CD4-positive, alpha-beta T cell (primary cell): ENCODE measurements around the gene NSL1. TPM values are rescaled to one million over a fixed set of nuclear protein-coding genes. Genes with fewer than 3 reads are reported as not detected.

ENCODE experiments used
- ATAC-seq: fragments of 200-7000 bp; cut with Tn5 transposase; one replicate; pipeline ENCODE4 v1.10.0; 2022; ENCODE audit warnings: mild to moderate bottlenecking; ENCODE audit not compliant: poor library complexity
- CTCF ChIA-PET: fragments of 350-600 bp; sonication (Branson Sonifier 250); formaldehyde crosslinking; loops from one replicate; lab custom pipeline; 2021; ENCODE audit warnings: antibody characterized with exemption, inconsistent platforms; lab: Charles Lee
- POLR2A ChIA-PET: fragments of 350-600 bp; sonication (Branson Sonifier 250); formaldehyde crosslinking; loops from one replicate; lab custom pipeline; 2021; ENCODE audit warnings: antibody characterized with exemption, inconsistent platforms; lab: Charles Lee
- DNase-seq, 14 experiments: peaks; one replicate each; pipeline ENCODE4 v3.0.0-alpha.2; 2013 to 2020; ENCODE audit warnings: mixed read lengths in 2 of 14
- H3K27ac ChIP-seq, 2 donors: one replicate each; pipeline versions ENCODE4 v1.5.1 to v1.7.0; 2013; ENCODE audit warnings: low read length in 2 of 2, low read depth in 1 of 2, mild to moderate bottlenecking in 1 of 2
- H3K27me3 ChIP-seq, 2 experiments: 1 replicate in 1 of 2; 2 replicates in 1 of 2; pipeline versions ENCODE4 v1.6.1 to v1.7.0; 2013; ENCODE audit warnings: low read length in 2 of 2, control low read depth in 1 of 2, mild to moderate bottlenecking in 1 of 2, moderate library complexity in 1 of 2; ENCODE audit not compliant: insufficient read depth in 2 of 2, control insufficient read depth in 1 of 2
- H3K36me3 ChIP-seq: one replicate; pipeline ENCODE4 v1.6.1; 2013; ENCODE audit warnings: low read length, control low read depth; ENCODE audit not compliant: insufficient read depth
- H3K4me1 ChIP-seq: one replicate; pipeline ENCODE4 v1.6.1; 2013; ENCODE audit warnings: low read length, control low read depth; ENCODE audit not compliant: insufficient read depth
- H3K4me3 ChIP-seq: one replicate; pipeline ENCODE4 v1.5.1; 2013; ENCODE audit warnings: mild to moderate bottlenecking, low read length, moderate library complexity
- H3K9me3 ChIP-seq, 2 experiments: 1 replicate in 1 of 2; 2 replicates in 1 of 2; pipeline versions ENCODE4 v1.6.1 to v1.7.0; 2013; ENCODE audit warnings: low read length in 2 of 2, mild to moderate bottlenecking in 2 of 2, control low read depth in 1 of 2, moderate library complexity in 1 of 2; ENCODE audit not compliant: control insufficient read depth in 1 of 2, insufficient read depth in 1 of 2
- H3K27ac Mint-ChIP-seq: one replicate; pipeline ENCODE4 v1.8.0; 2020; ENCODE audit warnings: mixed read lengths
- H3K27me3 Mint-ChIP-seq: one replicate; pipeline ENCODE4 v1.8.0; 2021; ENCODE audit warnings: mixed read lengths
- H3K36me3 Mint-ChIP-seq: one replicate; pipeline ENCODE4 v1.8.0; 2021; ENCODE audit warnings: low read depth, mixed read lengths
- H3K4me1 Mint-ChIP-seq: one replicate; pipeline ENCODE4 v1.8.0; 2021; ENCODE audit warnings: low read depth, mixed read lengths
- H3K4me3 Mint-ChIP-seq: one replicate; pipeline ENCODE4 v1.8.0; 2020; ENCODE audit warnings: mild to moderate bottlenecking, mixed read lengths
- H3K9me3 Mint-ChIP-seq: one replicate; pipeline ENCODE4 v1.8.0; 2020; ENCODE audit warnings: mixed read lengths
- intact Hi-C, 2 experiments: fragments of 100-400 bp; cut with DNase I in 1 of 2; cut with micrococcal nuclease in 1 of 2; formaldehyde crosslinking; loops; one replicate each; pipeline versions ENCODE4 v1.15.1 to v1.9.0; 2023 to 2025; cut with DNase I, micrococcal nuclease
- total RNA-seq, 174 experiments: library from RNA in 2 of 174; stranded (reverse) in 2 of 174; gene quantifications; one replicate each; pipeline ENCODE4 v1.2.3 and lab custom pipeline; 2021 to 2026
- TF ChIP-seq, protein P1 (sequence below): fragments of 200-600 bp; IDR thresholded peaks from one replicate; pipeline ENCODE4 v1.8.0; 2022; ENCODE audit warnings: antibody characterized with exemption, mild to moderate bottlenecking

The NSL1 gene
- total RNA-seq, 2 experiments from 2014 or later, result 14.1 to 15.7 TPM

- no peaks in the 10 kb centered on the region for H3K27me3 Mint-ChIP-seq
- H3K4me1 Mint-ChIP-seq, result peaks cover 38% of the 10 kb centered on the region
- no peaks in the 10 kb centered on the region for H3K9me3 Mint-ChIP-seq
- Histone ChIP-seq H3K27me3 (no peaks in the 10 kb centered on the region), H3K4me1 (peaks cover 34% of the 10 kb centered on the region), H3K4me3 (no peak overlapping the region), H3K9me3 (no peaks in the 10 kb centered on the region), H3K36me3 (no peaks in the 10 kb centered on the region), H3K27ac (no peak overlapping the region)
- ChIA-PET POLR2A (no interaction called here), CTCF (interaction anchor here (1.7 kb wide), 1 partner anchor 220 kb away, joined by 4 read pairs; no protein-coding TSS in a partner anchor)
- H3K27ac Mint-ChIP-seq, result no peak overlapping the region
- DNase-seq (no peak), ATAC-seq (no peak)
- intact Hi-C loops, result no loop called here
- peak overlapping the region; percentile 78 for H3K4me3 Mint-ChIP-seq
- H3K36me3 Mint-ChIP-seq, result no peaks in the 10 kb centered on the region
- TF ChIP-seq, protein P1, sequence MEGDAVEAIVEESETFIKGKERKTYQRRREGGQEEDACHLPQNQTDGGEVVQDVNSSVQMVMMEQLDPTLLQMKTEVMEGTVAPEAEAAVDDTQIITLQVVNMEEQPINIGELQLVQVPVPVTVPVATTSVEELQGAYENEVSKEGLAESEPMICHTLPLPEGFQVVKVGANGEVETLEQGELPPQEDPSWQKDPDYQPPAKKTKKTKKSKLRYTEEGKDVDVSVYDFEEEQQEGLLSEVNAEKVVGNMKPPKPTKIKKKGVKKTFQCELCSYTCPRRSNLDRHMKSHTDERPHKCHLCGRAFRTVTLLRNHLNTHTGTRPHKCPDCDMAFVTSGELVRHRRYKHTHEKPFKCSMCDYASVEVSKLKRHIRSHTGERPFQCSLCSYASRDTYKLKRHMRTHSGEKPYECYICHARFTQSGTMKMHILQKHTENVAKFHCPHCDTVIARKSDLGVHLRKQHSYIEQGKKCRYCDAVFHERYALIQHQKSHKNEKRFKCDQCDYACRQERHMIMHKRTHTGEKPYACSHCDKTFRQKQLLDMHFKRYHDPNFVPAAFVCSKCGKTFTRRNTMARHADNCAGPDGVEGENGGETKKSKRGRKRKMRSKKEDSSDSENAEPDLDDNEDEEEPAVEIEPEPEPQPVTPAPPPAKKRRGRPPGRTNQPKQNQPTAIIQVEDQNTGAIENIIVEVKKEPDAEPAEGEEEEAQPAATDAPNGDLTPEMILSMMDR, result no peak
These were observed 94.8 kb downstream of the NSL1 start for GRCh38 chr1:212696721-212697331.

DNA sequence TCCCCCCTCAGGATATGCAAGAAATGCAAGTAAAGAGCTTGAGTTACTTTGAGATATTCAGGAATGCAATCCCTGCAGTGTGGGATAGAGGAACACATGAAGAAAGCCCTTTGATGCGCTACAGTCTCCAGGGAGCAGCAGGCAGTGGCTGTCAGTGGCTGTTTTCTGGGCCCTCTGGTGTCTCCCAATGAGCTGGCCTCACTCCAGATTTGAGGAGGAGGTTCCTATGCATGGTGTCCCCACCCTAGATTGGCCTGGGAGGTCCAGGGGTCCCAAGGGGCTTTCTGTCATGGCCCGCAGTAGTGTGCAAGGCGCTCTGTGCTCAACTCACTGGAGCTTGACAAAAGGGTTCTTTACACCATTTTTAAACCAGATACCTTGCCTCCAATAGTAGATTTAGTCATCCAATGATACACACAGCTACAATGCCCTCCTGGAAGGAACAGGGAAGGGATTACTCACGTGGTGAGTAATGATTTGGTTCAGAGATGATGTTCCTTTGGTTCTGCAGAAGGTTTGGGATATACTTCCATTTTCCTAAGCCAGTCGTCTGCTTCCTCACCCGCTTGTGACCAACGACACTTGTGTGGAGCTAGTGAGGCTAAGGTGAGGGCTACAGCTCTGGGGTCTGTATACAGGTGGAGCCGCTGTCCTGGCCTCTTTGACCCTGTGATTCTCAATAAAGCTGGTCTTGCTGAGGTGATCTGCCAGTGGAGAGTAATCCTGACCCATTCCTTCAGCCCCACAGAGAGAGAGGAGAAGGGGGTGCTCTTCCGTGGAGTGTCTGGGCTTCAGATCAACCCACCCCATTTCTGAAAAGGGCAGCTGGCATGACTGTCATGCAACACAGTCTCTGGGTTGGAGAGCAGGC lies 98.6 kb downstream of the NSL1 start:
- intact Hi-C loops, result no loop called here
- CTCF ChIA-PET, result no interaction called here
- H3K27ac Mint-ChIP-seq, result no peak overlapping the region
- Histone ChIP-seq H3K36me3 (no peaks in the 10 kb centered on the region), H3K9me3 (no peaks in the 10 kb centered on the region), H3K27me3 (no peaks in the 10 kb centered on the region), H3K4me3 (no peak overlapping the region), H3K4me1 (peaks cover 7% of the 10 kb centered on the region), H3K27ac (no peak overlapping the region)
- TF ChIP-seq, protein P1, result no peak
- no peaks in the 10 kb centered on the region for H3K27me3 Mint-ChIP-seq
- peaks cover 14% of the 10 kb centered on the region for H3K4me1 Mint-ChIP-seq
- no peaks in the 10 kb centered on the region for H3K36me3 Mint-ChIP-seq
- H3K9me3 Mint-ChIP-seq, result no peaks in the 10 kb centered on the region
- ATAC-seq, result no peak
- POLR2A ChIA-PET, result no interaction called here
- no peak for DNase-seq
- no peak overlapping the region for H3K4me3 Mint-ChIP-seq

- no peaks in the 10 kb centered on the region for H3K9me3 ChIP-seq
- no peak overlapping the region for H3K27ac ChIP-seq
- no peak overlapping the region for H3K27ac Mint-ChIP-seq
- H3K27me3 ChIP-seq, result no peaks in the 10 kb centered on the region
- H3K36me3 Mint-ChIP-seq, result no peaks in the 10 kb centered on the region
- intact Hi-C loops, result no loop called here
- H3K4me3 Mint-ChIP-seq, result no peak overlapping the region
- no peaks in the 10 kb centered on the region for H3K27me3 Mint-ChIP-seq
- POLR2A ChIA-PET, result no interaction called here
- H3K36me3 ChIP-seq, result no peaks in the 10 kb centered on the region
- peaks cover 8% of the 10 kb centered on the region for H3K4me1 Mint-ChIP-seq
- H3K9me3 Mint-ChIP-seq, result no peaks in the 10 kb centered on the region
- TF ChIP-seq, protein P1, result no peak
- no peak for ATAC-seq
- CTCF ChIA-PET, result no interaction called here
- H3K4me3 ChIP-seq, result no peak overlapping the region
- no peak for DNase-seq
- H3K4me1 ChIP-seq, result peaks cover 1% of the 10 kb centered on the region
These were observed 100.0 kb downstream of the NSL1 start for GRCh38 chr1:212691561-212692071.
